Prostate gland (tissue), 2 donors: ENCODE data around the gene NFASC.

ENCODE experiments used
- CTCF ChIP-seq, 4 experiments: fragments of 200-600 bp in 2 of 4; fragments of 450-650 bp in 2 of 4; sonication (generic) in 2 of 4; IDR thresholded peaks; 1 replicate in 3 of 4; 2 replicates in 1 of 4; pipeline ENCODE4 v1.5.1; 2016 to 2019; ENCODE audit warnings: antibody characterized with exemption in 4 of 4, mild to moderate bottlenecking in 2 of 4, moderate library complexity in 2 of 4
- POLR2A ChIP-seq: fragments of 450-650 bp; IDR thresholded peaks from one replicate; pipeline ENCODE4 v1.6.1; 2016; ENCODE audit warnings: antibody characterized with exemption, mild to moderate bottlenecking

- no peak for TF ChIP-seq POLR2A
- TF ChIP-seq CTCF (IDR thresholded peaks at IDR 0.05) = no peak
Measured at GRCh38 chr1:204853436-204853835, 17.2 kb upstream of the NFASC start.
